ENCODE measurements around the gene ACOD1. TPM values are rescaled to one million over a fixed set of nuclear protein-coding genes. Genes with fewer than 3 reads are reported as not detected.

Gene ACOD1
- total RNA-seq, 1 experiment from 2014 or later: not detected

DNA sequence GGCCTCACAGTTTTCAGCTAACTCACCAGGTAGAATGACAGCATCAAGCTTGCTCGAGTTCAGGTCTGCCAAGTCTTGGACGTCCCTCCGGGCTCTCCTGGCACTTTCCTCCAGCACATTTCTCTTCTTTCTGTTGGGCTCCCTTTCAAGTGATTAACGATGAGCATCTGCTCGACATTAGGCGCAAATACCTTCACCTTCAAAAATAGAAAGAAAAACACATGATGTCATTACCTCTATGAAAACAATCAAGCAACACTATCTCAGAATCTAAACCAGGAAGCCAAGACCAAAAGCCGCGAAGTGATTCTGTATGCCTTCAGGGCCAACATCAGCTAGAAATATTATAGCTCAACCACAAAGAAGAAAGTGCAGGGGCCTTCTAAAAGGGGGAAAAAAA, 28.2 kb downstream of the ACOD1 start:
- H3K36me3 ChIP-seq (ENCODE audit: low read depth): no peaks in the 10 kb centered on the region
- H3K27me3 ChIP-seq (ENCODE audit: insufficient read depth, low read depth): peaks cover 12% of the 10 kb centered on the region
- no peaks in the 10 kb centered on the region for H3K9me2 ChIP-seq (ENCODE audit: insufficient read depth)
- TF ChIP-seq EZH2 (IDR thresholded peaks at IDR 0.05; ENCODE audit: low read depth): no peak
- TF ChIP-seq, protein P1, sequence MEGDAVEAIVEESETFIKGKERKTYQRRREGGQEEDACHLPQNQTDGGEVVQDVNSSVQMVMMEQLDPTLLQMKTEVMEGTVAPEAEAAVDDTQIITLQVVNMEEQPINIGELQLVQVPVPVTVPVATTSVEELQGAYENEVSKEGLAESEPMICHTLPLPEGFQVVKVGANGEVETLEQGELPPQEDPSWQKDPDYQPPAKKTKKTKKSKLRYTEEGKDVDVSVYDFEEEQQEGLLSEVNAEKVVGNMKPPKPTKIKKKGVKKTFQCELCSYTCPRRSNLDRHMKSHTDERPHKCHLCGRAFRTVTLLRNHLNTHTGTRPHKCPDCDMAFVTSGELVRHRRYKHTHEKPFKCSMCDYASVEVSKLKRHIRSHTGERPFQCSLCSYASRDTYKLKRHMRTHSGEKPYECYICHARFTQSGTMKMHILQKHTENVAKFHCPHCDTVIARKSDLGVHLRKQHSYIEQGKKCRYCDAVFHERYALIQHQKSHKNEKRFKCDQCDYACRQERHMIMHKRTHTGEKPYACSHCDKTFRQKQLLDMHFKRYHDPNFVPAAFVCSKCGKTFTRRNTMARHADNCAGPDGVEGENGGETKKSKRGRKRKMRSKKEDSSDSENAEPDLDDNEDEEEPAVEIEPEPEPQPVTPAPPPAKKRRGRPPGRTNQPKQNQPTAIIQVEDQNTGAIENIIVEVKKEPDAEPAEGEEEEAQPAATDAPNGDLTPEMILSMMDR (conservative IDR thresholded peaks at IDR 0.05): no peak
- H3K4me2 ChIP-seq: peak overlapping the region; percentile 51
- no TSS peak for BruUV-seq (replicated peaks)
- H3K9me3 ChIP-seq (ENCODE audit: insufficient read depth, low read depth): no peaks in the 10 kb centered on the region
- H3K4me3 ChIP-seq: no peak overlapping the region
- no peaks in the 10 kb centered on the region for H3K79me2 ChIP-seq (ENCODE audit: low read depth)
- ChIA-PET POLR2A (ENCODE audit: unreplicated experiment) (interaction anchor here (0.7 kb wide), 1 partner anchor 1289 kb away, joined by 4 read pairs; no protein-coding TSS in a partner anchor), CTCF (interaction anchor here (0.8 kb wide), 1 partner anchor 1272 kb away, joined by 4 read pairs; no protein-coding TSS in a partner anchor)
- H3F3A ChIP-seq (ENCODE audit: insufficient read depth, low read depth): peaks cover 16% of the 10 kb centered on the region; the same call in 1 of the 2 replicates
- peaks cover 14% of the 10 kb centered on the region for H3K4me1 ChIP-seq (replicated peaks; ENCODE audit: insufficient read depth)
- H4K20me1 ChIP-seq (ENCODE audit: insufficient read depth): no peaks in the 10 kb centered on the region
- H3K27ac ChIP-seq: no peak overlapping the region
- DNase-seq: peak; percentile 28 to 78
- intact Hi-C loops (cut with micrococcal nuclease; ENCODE audit: unreplicated experiment): loop anchor here (10.0 kb wide), 1 partner anchor 72 kb away; no protein-coding TSS in a partner anchor
- no peak overlapping the region for H2AFZ ChIP-seq

DNA sequence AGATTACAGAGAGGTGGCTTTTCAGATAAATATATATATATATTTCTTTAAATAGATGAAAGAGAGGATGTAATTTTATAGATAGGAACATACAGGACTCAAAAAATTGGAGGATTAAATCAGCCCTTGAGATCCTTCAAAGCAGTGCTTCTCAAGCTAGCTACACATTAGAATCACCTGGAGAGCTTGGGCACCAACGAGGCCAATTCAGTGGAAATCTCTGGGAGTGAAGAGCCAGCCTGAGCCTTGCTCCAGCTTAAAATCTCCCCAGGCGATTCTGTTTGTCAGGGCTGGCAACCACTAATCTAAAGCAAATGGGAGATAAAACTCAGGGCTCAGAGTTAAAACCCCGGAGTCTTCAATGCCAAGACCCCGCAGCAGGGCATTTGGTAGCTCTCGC, 28.6 kb downstream of the ACOD1 start:
- intact Hi-C loops (cut with micrococcal nuclease; ENCODE audit: unreplicated experiment): loop anchor here (10.0 kb wide), 1 partner anchor 72 kb away; no protein-coding TSS in a partner anchor
- CTCF ChIA-PET: interaction anchor here (0.8 kb wide), 1 partner anchor 1272 kb away, joined by 4 read pairs; no protein-coding TSS in a partner anchor

DNA sequence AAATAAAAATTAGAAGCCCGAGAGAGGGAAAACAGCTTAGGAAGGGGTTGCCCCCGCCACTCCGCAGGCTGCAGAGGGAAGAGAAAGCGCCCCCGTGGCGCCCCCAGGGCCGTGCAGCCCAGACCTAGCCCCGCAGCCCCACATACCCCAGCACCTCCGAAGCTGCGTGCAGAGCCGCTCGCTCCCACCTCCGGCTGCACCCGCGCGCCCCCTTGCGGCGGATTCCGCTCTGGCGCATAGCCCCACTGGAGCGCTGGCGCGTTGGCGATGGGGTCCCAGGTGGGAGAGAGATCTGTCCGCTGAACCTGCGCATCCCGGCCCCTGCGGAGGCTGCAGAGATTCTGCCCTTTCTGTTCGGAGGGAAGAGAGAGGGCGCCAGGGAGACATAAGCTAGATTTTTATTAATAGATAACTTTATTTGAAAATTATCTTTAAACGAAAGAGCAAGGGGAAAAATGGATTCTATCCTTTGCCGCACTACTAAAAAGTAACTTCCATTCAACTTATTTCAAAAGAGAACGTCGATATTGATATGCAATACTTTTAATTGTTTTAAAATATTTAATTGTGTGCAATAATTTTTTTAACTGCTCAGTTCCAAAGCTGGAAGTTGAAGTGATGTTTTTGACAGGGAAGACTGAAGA, 31.9 kb downstream of the ACOD1 start:
- peak overlapping the region; percentile 40; the same call in 1 of the 2 replicates for H3K4me3 ChIP-seq
- CTCF ChIA-PET: interaction anchor here (0.5 to 0.7 kb wide), 6 partner anchors 23 to 1573 kb away, joined by 3 to 6 read pairs (median 4); no protein-coding TSS in a partner anchor
- no peaks in the 10 kb centered on the region for H4K20me1 ChIP-seq (ENCODE audit: insufficient read depth)
- H3K4me1 ChIP-seq (replicated peaks; ENCODE audit: insufficient read depth): peaks cover 14% of the 10 kb centered on the region
- POLR2A ChIA-PET (ENCODE audit: unreplicated experiment): no interaction called here
- H2AFZ ChIP-seq: no peak overlapping the region
- H3F3A ChIP-seq (ENCODE audit: insufficient read depth, low read depth): peaks cover 16% of the 10 kb centered on the region; the same call in 1 of the 2 replicates
- H3K36me3 ChIP-seq (ENCODE audit: low read depth): no peaks in the 10 kb centered on the region
- H3K27ac ChIP-seq: no peak overlapping the region
- no peaks in the 10 kb centered on the region for H3K9me2 ChIP-seq (ENCODE audit: insufficient read depth)
- no TSS peak for BruUV-seq (replicated peaks)
- TF ChIP-seq, protein P1 (conservative IDR thresholded peaks at IDR 0.05): peak; percentile 86
- TF ChIP-seq EZH2 (IDR thresholded peaks at IDR 0.05; ENCODE audit: low read depth): no peak
- intact Hi-C loops (cut with micrococcal nuclease; ENCODE audit: unreplicated experiment): no loop called here
- H3K9me3 ChIP-seq (ENCODE audit: insufficient read depth, low read depth): no peaks in the 10 kb centered on the region
- peak in 1 of 2 experiments; percentile 68 for DNase-seq
- H3K79me2 ChIP-seq (ENCODE audit: low read depth): no peaks in the 10 kb centered on the region
- peak overlapping the region; percentile 75 for H3K4me2 ChIP-seq
- H3K27me3 ChIP-seq (ENCODE audit: insufficient read depth, low read depth): peaks cover 16% of the 10 kb centered on the region

More for the DNA sequence above, 28.6 kb downstream of the ACOD1 start:
- H3K27ac ChIP-seq: no peak overlapping the region
- POLR2A ChIA-PET (ENCODE audit: unreplicated experiment): interaction anchor here (0.7 kb wide), 1 partner anchor 1289 kb away, joined by 4 read pairs; no protein-coding TSS in a partner anchor
- peaks cover 16% of the 10 kb centered on the region; the same call in 1 of the 2 replicates for H3F3A ChIP-seq (ENCODE audit: insufficient read depth, low read depth)
- no peak overlapping the region for H2AFZ ChIP-seq
- H3K79me2 ChIP-seq (ENCODE audit: low read depth): no peaks in the 10 kb centered on the region
- H3K4me1 ChIP-seq (replicated peaks; ENCODE audit: insufficient read depth): peaks cover 14% of the 10 kb centered on the region
- no peak for DNase-seq
- H4K20me1 ChIP-seq (ENCODE audit: insufficient read depth): no peaks in the 10 kb centered on the region
- BruUV-seq (replicated peaks): no TSS peak
- no peaks in the 10 kb centered on the region for H3K9me3 ChIP-seq (ENCODE audit: insufficient read depth, low read depth)
- H3K27me3 ChIP-seq (ENCODE audit: insufficient read depth, low read depth): peaks cover 16% of the 10 kb centered on the region
- no peak overlapping the region for H3K4me2 ChIP-seq
- H3K36me3 ChIP-seq (ENCODE audit: low read depth): no peaks in the 10 kb centered on the region
- H3K4me3 ChIP-seq: no peak overlapping the region
- TF ChIP-seq, protein P1 (conservative IDR thresholded peaks at IDR 0.05): no peak
- TF ChIP-seq EZH2 (IDR thresholded peaks at IDR 0.05; ENCODE audit: low read depth): no peak
- no peaks in the 10 kb centered on the region for H3K9me2 ChIP-seq (ENCODE audit: insufficient read depth)

Measured in PC-9 (cell line).